SK-N-SH (cell line): Measurements from ENCODE around the gene SH2D3A. TPM values are rescaled to one million over a fixed set of nuclear protein-coding genes. Genes with fewer than 3 reads are reported as not detected.

Source experiments
- CTCF ChIA-PET: fragments of 300-600, 350-600 bp; formaldehyde crosslinking; extraction: SDS; loops from one replicate; lab custom pipeline; 2021; lab: Yijun Ruan, JAX
- POLR2A ChIA-PET: fragments of 350-600 bp; sonication (Branson Sonifier 250); formaldehyde crosslinking; extraction: SDS; loops from one replicate; lab custom pipeline; 2020; ENCODE audit warnings: antibody characterized with exemption, inconsistent platforms; lab: Yijun Ruan, JAX
- DNase-seq: peaks from one replicate; pipeline ENCODE4 v3.0.0; 2012
- H2AFZ ChIP-seq: fragments of 200-600 bp; sonication (generic); 2 replicates; pipeline ENCODE4 v1.8.1; 2016; ENCODE audit warnings: antibody characterized with exemption, mild to moderate bottlenecking, low read depth
- H3F3A ChIP-seq: fragments of 200-600 bp; sonication (generic); replicated peaks from 2 replicates; pipeline ENCODE3; 2016; ENCODE audit warnings: antibody characterized with exemption, mild to moderate bottlenecking; ENCODE audit not compliant: insufficient read depth
- H3K27ac ChIP-seq, 2 experiments: fragments of 200-500 bp in 1 of 2; fragments of 200-600 bp in 1 of 2; sonication (Bioruptor generic) in 1 of 2; sonication (generic), shearing (Covaris generic) in 1 of 2; 2 replicates each; pipeline versions ENCODE4 v1.5.1 to v1.6.1; 2014 to 2016; ENCODE audit warnings: low read depth in 2 of 2, inconsistent platforms in 1 of 2, low read length in 1 of 2, mild to moderate bottlenecking in 1 of 2, mixed read lengths in 1 of 2
- H3K27me3 ChIP-seq: fragments of 200-600 bp; sonication (generic), shearing (Covaris generic); 2 replicates; pipeline ENCODE4 v1.6.1; 2016; ENCODE audit warnings: mixed run types; ENCODE audit not compliant: insufficient read depth
- H3K36me3 ChIP-seq, 2 experiments: fragments of 200-500 bp in 1 of 2; fragments of 200-600 bp in 1 of 2; sonication (Bioruptor generic) in 1 of 2; sonication (generic) in 1 of 2; replicated peaks in 1 of 2; 2 replicates each; pipeline versions ENCODE3 to v1.5.1; 2014 to 2016; ENCODE audit warnings: low read length in 1 of 2, mild to moderate bottlenecking in 1 of 2; ENCODE audit not compliant: insufficient read depth in 2 of 2, control insufficient read depth in 1 of 2
- H3K4me1 ChIP-seq, 2 experiments: fragments of 200-500 bp in 1 of 2; fragments of 200-600 bp in 1 of 2; sonication (Bioruptor generic) in 1 of 2; sonication (generic), shearing (Covaris generic) in 1 of 2; 2 replicates each; pipeline versions ENCODE4 v1.5.1 to v1.6.1; 2014 to 2016; ENCODE audit warnings: low read depth in 1 of 2, low read length in 1 of 2, mixed run types in 1 of 2; ENCODE audit not compliant: insufficient read depth in 2 of 2, control insufficient read depth in 1 of 2
- H3K4me2 ChIP-seq: fragments of 200-600 bp; sonication (generic), shearing (Covaris generic); 2 replicates; pipeline ENCODE4 v1.6.1; 2017; ENCODE audit warnings: mixed run types
- H3K4me3 ChIP-seq, 2 experiments: fragments of 200-500 bp in 1 of 2; fragments of 200-600 bp in 1 of 2; sonication (Bioruptor generic) in 1 of 2; sonication (generic), shearing (Covaris generic) in 1 of 2; 2 replicates each; pipeline versions ENCODE4 v1.5.1 to v1.8.1; 2014 to 2016; ENCODE audit warnings: low read depth in 2 of 2, inconsistent platforms in 1 of 2, low read length in 1 of 2, mild to moderate bottlenecking in 1 of 2, mixed read lengths in 1 of 2, moderate library complexity in 1 of 2
- H3K79me2 ChIP-seq: fragments of 200-600 bp; sonication (generic); 2 replicates; pipeline ENCODE4 v1.8.1; 2017; ENCODE audit warnings: mild to moderate bottlenecking; ENCODE audit not compliant: insufficient read depth
- H3K9ac ChIP-seq: fragments of 200-600 bp; sonication (generic); 2 replicates; pipeline ENCODE4 v1.6.1; 2017; ENCODE audit warnings: mixed run types
- H3K9me2 ChIP-seq: fragments of 200-600 bp; sonication (generic); 2 replicates; pipeline ENCODE4 v1.6.1; 2017; ENCODE audit warnings: mixed run types
- H3K9me3 ChIP-seq: fragments of 200-600 bp; sonication (generic); 2 replicates; pipeline ENCODE4 v1.6.1; 2017; ENCODE audit warnings: mixed run types, mild to moderate bottlenecking, moderate library complexity
- H4K20me1 ChIP-seq: fragments of 200-600 bp; sonication (generic); 2 replicates; pipeline ENCODE4 v1.6.1; 2017; ENCODE audit warnings: mild to moderate bottlenecking, mixed run types; ENCODE audit not compliant: insufficient read depth
- CHD2 ChIP-seq: fragments of 150-350 bp; IDR thresholded peaks from 2 replicates; pipeline ENCODE4 v1.6.1; 2018; ENCODE audit warnings: low read length; ENCODE audit not compliant: partially characterized antibody
- EP300 ChIP-seq, 2 experiments: IDR thresholded peaks; 2 replicates each; pipeline versions ENCODE4 v1.4.0 to v1.6.1; 2012; ENCODE audit warnings: borderline replicate concordance in 1 of 2, low read depth in 1 of 2, low read length in 1 of 2
- FOSL2 ChIP-seq: IDR thresholded peaks from 2 replicates; pipeline ENCODE4 v1.4.0; 2012; ENCODE audit warnings: low read depth, mild to moderate bottlenecking, moderate library complexity, borderline replicate concordance
- FOXJ3 ChIP-seq: sonication (generic); formaldehyde crosslinking; IDR thresholded peaks from 2 replicates; pipeline ENCODE4 v1.5.1; 2020; ENCODE audit warnings: mild to moderate bottlenecking, missing genetic modification reagents
- FOXM1 ChIP-seq: IDR thresholded peaks from 2 replicates; pipeline ENCODE4 v1.4.0; 2012; ENCODE audit warnings: low read depth, mild to moderate bottlenecking
- GABPA ChIP-seq: IDR thresholded peaks from 2 replicates; pipeline ENCODE4 v1.4.0; 2012; ENCODE audit warnings: low read depth, mild to moderate bottlenecking
- RFX5 ChIP-seq: IDR thresholded peaks from 2 replicates; pipeline ENCODE4 v1.6.1; 2012; ENCODE audit warnings: mild to moderate bottlenecking, improper control_type of control experiment, low read length
- RXRA ChIP-seq: IDR thresholded peaks from 2 replicates; pipeline ENCODE4 v1.4.0; 2012; ENCODE audit warnings: low read depth, mild to moderate bottlenecking, borderline replicate concordance
- TAF1 ChIP-seq: IDR thresholded peaks from 2 replicates; pipeline ENCODE4 v1.6.1; 2012; ENCODE audit warnings: low read depth, mild to moderate bottlenecking, low read length, moderate library complexity, borderline replicate concordance
- TCF12 ChIP-seq: IDR thresholded peaks from 2 replicates; pipeline ENCODE4 v1.4.0; 2012
- USF2 ChIP-seq: fragments of 150-350 bp; IDR thresholded peaks from 2 replicates; pipeline ENCODE4 v1.6.1; 2017; ENCODE audit warnings: antibody characterized with exemption, low read length, low read depth, borderline replicate concordance
- WGBS: methylation state at CpG from one replicate; pipeline ENCODE4 v1.1.6; 2017; ENCODE audit warnings: low lambda C conversion rate; 5-methylcytosine and 5-hydroxymethylcytosine counted together
- polyA plus RNA-seq, 3 experiments: library from polyadenylated mRNA; depleted of rRNA; stranded (reverse); fragments of >200 nt; gene quantifications; 2 replicates each; pipeline ENCODE4 v1.2.3, GENCODE V29; 2012
- TF ChIP-seq, protein P1 (sequence below): IDR thresholded peaks from 2 replicates; pipeline ENCODE4 v1.4.0; 2012; ENCODE audit warnings: low read depth, borderline replicate concordance
- TF ChIP-seq, protein P2 (sequence below): fragments of 200-600 bp; sonication (generic); IDR thresholded peaks from 2 replicates; pipeline ENCODE4 v1.6.1; 2017; ENCODE audit warnings: antibody characterized with exemption, mild to moderate bottlenecking, moderate library complexity
- TF ChIP-seq, protein P3 (sequence below): fragments of 150-350 bp; IDR thresholded peaks from 2 replicates; pipeline ENCODE4 v1.6.1; 2016; ENCODE audit warnings: mild to moderate bottlenecking, low read depth, low read length

Gene SH2D3A
- polyA plus RNA-seq, 1 of the 3 experiments (the other 2 are of a cell fraction): 0.35 TPM

GRCh38 chr19:6708346-6708745 is 58.9 kb downstream of the SH2D3A start:
- ChIA-PET POLR2A (no interaction called here), CTCF (interaction anchor here (1.1 kb wide), 1 partner anchor 155 kb away, joined by 5 read pairs; no protein-coding TSS in a partner anchor)
- Histone ChIP-seq H3K36me3 (no peaks in the 10 kb centered on the region), H4K20me1 (no peaks in the 10 kb centered on the region), H3K9ac (no peak overlapping the region), H3K79me2 (no peaks in the 10 kb centered on the region), H3K4me3 (no peak overlapping the region), H3K27ac (no peak overlapping the region), H3K27me3 (peaks cover 31% of the 10 kb centered on the region), H3F3A (no peaks in the 10 kb centered on the region), H3K9me2 (no peaks in the 10 kb centered on the region), H3K9me3 (no peaks in the 10 kb centered on the region), H3K4me2 (no peak overlapping the region), H3K4me1 (no peaks in the 10 kb centered on the region), H2AFZ (no peak overlapping the region)
- DNase-seq: no peak
- no peak for TF ChIP-seq RFX5
- 39% methylated on average over 3 of the region's 3 CpGs for WGBS

DNA sequence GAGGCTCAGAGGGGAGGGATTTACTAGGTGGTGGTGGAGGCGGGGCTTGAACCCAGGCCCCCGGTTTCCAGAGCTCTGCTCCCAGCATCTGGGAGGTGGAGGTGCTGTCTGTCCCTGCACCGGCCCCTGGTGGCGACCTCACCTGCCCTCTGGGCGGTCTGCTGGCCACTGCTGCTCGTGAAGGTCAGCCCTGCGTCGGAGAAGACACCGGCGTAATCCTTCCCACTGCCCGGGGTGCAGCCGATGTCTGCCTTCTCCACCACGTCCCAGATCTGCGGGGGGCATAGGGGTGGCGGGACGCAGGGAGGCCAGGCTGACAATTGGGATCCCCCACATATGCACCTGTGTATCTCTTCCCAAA is 59.6 kb downstream of the SH2D3A start:
- Histone ChIP-seq H3K36me3 (no peaks in the 10 kb centered on the region), H4K20me1 (no peaks in the 10 kb centered on the region), H3K9ac (no peak overlapping the region), H3K27ac (no peak overlapping the region), H3K4me3 (no peak overlapping the region), H3K9me3 (no peaks in the 10 kb centered on the region), H3K4me1 (no peaks in the 10 kb centered on the region), H3K27me3 (peaks cover 34% of the 10 kb centered on the region), H2AFZ (no peak overlapping the region), H3K4me2 (no peak overlapping the region), H3K9me2 (no peaks in the 10 kb centered on the region), H3K79me2 (no peaks in the 10 kb centered on the region), H3F3A (no peaks in the 10 kb centered on the region)
- no peak for DNase-seq
- ChIA-PET CTCF (interaction anchor here (1.1 kb wide), 1 partner anchor 155 kb away, joined by 5 read pairs; no protein-coding TSS in a partner anchor), POLR2A (no interaction called here)
- 39% methylated on average over 3 of the region's 16 CpGs for WGBS
- TF ChIP-seq, protein P1, sequence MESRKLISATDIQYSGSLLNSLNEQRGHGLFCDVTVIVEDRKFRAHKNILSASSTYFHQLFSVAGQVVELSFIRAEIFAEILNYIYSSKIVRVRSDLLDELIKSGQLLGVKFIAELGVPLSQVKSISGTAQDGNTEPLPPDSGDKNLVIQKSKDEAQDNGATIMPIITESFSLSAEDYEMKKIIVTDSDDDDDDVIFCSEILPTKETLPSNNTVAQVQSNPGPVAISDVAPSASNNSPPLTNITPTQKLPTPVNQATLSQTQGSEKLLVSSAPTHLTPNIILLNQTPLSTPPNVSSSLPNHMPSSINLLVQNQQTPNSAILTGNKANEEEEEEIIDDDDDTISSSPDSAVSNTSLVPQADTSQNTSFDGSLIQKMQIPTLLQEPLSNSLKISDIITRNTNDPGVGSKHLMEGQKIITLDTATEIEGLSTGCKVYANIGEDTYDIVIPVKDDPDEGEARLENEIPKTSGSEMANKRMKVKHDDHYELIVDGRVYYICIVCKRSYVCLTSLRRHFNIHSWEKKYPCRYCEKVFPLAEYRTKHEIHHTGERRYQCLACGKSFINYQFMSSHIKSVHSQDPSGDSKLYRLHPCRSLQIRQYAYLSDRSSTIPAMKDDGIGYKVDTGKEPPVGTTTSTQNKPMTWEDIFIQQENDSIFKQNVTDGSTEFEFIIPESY: no peak
- TF ChIP-seq CHD2: no peak
- TF ChIP-seq RXRA: no peak
- TF ChIP-seq TAF1: no peak
- TF ChIP-seq FOXJ3: no peak
- no peak for TF ChIP-seq USF2
- TF ChIP-seq EP300 (IDR thresholded peaks at IDR 0.05; ENCODE audit: borderline replicate concordance in 1 of 2, low read depth in 1 of 2, low read length in 1 of 2): no peak
- no peak for TF ChIP-seq TCF12
- no peak for TF ChIP-seq FOXM1
- no peak for TF ChIP-seq GABPA
- TF ChIP-seq, protein P2, sequence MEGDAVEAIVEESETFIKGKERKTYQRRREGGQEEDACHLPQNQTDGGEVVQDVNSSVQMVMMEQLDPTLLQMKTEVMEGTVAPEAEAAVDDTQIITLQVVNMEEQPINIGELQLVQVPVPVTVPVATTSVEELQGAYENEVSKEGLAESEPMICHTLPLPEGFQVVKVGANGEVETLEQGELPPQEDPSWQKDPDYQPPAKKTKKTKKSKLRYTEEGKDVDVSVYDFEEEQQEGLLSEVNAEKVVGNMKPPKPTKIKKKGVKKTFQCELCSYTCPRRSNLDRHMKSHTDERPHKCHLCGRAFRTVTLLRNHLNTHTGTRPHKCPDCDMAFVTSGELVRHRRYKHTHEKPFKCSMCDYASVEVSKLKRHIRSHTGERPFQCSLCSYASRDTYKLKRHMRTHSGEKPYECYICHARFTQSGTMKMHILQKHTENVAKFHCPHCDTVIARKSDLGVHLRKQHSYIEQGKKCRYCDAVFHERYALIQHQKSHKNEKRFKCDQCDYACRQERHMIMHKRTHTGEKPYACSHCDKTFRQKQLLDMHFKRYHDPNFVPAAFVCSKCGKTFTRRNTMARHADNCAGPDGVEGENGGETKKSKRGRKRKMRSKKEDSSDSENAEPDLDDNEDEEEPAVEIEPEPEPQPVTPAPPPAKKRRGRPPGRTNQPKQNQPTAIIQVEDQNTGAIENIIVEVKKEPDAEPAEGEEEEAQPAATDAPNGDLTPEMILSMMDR: no peak
- TF ChIP-seq, protein P3, sequence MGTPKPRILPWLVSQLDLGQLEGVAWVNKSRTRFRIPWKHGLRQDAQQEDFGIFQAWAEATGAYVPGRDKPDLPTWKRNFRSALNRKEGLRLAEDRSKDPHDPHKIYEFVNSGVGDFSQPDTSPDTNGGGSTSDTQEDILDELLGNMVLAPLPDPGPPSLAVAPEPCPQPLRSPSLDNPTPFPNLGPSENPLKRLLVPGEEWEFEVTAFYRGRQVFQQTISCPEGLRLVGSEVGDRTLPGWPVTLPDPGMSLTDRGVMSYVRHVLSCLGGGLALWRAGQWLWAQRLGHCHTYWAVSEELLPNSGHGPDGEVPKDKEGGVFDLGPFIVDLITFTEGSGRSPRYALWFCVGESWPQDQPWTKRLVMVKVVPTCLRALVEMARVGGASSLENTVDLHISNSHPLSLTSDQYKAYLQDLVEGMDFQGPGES: no peak
- no peak for TF ChIP-seq FOSL2
